IMR-90 (cell line): ENCODE measurements around the gene KRIT1. TPM values are rescaled to one million over a fixed set of nuclear protein-coding genes. Genes with fewer than 3 reads are reported as not detected.

ENCODE experiments used
- ATAC-seq: fragments of 200-7000 bp; cut with Tn5 transposase; 2 replicates; pipeline ENCODE4 v1.9.1; 2020; ENCODE audit warnings: low read depth, mild to moderate bottlenecking, moderate library complexity
- BruUV-seq: library from RNA; stranded (reverse); fragments of 400-500 nt; replicated peaks from 2 replicates; lab custom pipeline; 2021; lab: Mats Ljungman, UMichigan
- CTCF ChIA-PET: fragments of 300-600 bp; formaldehyde crosslinking; extraction: SDS; loops from one replicate; lab custom pipeline; 2021; ENCODE audit warnings: antibody characterized with exemption; lab: Yijun Ruan, JAX
- POLR2A ChIA-PET: fragments of 300-600 bp; sonication (Branson Sonifier 250); formaldehyde crosslinking; loops from one replicate; lab custom pipeline; 2022; ENCODE audit warnings: antibody characterized with exemption; ENCODE audit not compliant: unreplicated experiment; lab: Charles Lee
- DNase-seq: peaks from one replicate; pipeline ENCODE4 v3.0.0; 2013
- H2AFZ ChIP-seq: replicated peaks from 2 replicates; pipeline ENCODE3; 2013; ENCODE audit warnings: low read length, mild to moderate bottlenecking; ENCODE audit not compliant: poor library complexity
- H2AK5ac ChIP-seq: 2 replicates; pipeline ENCODE4 v1.6.1; 2013; ENCODE audit warnings: low read depth, low read length, inconsistent platforms
- H2AK9ac ChIP-seq: replicated peaks from 2 replicates; pipeline ENCODE3; 2013; ENCODE audit warnings: mild to moderate bottlenecking, low read depth, low read length, moderate library complexity; ENCODE audit not compliant: poor library complexity
- H2BK120ac ChIP-seq: 2 replicates; pipeline ENCODE4 v1.6.1; 2013; ENCODE audit warnings: low read depth, low read length, inconsistent platforms
- H2BK15ac ChIP-seq: 3 replicates; pipeline ENCODE4 v1.6.1; 2013; ENCODE audit warnings: low read depth, low read length, inconsistent platforms
- H2BK20ac ChIP-seq: 2 replicates; pipeline ENCODE4 v1.6.1; 2013; ENCODE audit warnings: low read depth, mild to moderate bottlenecking, inconsistent platforms, low read length, moderate library complexity
- H2BK5ac ChIP-seq: 2 replicates; pipeline ENCODE4 v1.6.1; 2013; ENCODE audit warnings: mild to moderate bottlenecking, low read depth, low read length, inconsistent platforms; ENCODE audit not compliant: poor library complexity, severe bottlenecking
- H3K14ac ChIP-seq: replicated peaks from 2 replicates; pipeline ENCODE4 v1.6.1; 2013; ENCODE audit warnings: low read depth, low read length, inconsistent platforms
- H3K18ac ChIP-seq: 2 replicates; pipeline ENCODE4 v1.6.1; 2013; ENCODE audit warnings: low read depth, low read length, control low read depth
- H3K23ac ChIP-seq: 2 replicates; pipeline ENCODE4 v1.6.1; 2013; ENCODE audit warnings: low read depth, low read length, inconsistent platforms
- H3K27ac ChIP-seq: 2 replicates; pipeline ENCODE4 v1.5.1; 2013; ENCODE audit warnings: mild to moderate bottlenecking, control low read depth, low read length; ENCODE audit not compliant: insufficient read depth
- H3K27me3 ChIP-seq: 2 replicates; pipeline ENCODE4 v1.6.1; 2013; ENCODE audit warnings: low read length; ENCODE audit not compliant: control insufficient read depth, insufficient read depth
- H3K36me3 ChIP-seq: 2 replicates; pipeline ENCODE4 v1.6.1; 2013; ENCODE audit warnings: low read length, mixed read lengths; ENCODE audit not compliant: control insufficient read depth, insufficient read depth
- H3K4ac ChIP-seq: 2 replicates; pipeline ENCODE4 v1.6.1; 2013; ENCODE audit warnings: low read depth, low read length, inconsistent platforms
- H3K4me1 ChIP-seq: 2 replicates; pipeline ENCODE4 v1.6.1; 2013; ENCODE audit warnings: low read length, mixed read lengths; ENCODE audit not compliant: control insufficient read depth, insufficient read depth
- H3K4me2 ChIP-seq: 2 replicates; pipeline ENCODE4 v1.6.1; 2013; ENCODE audit warnings: low read depth, mild to moderate bottlenecking, control low read depth, low read length, moderate library complexity
- H3K4me3 ChIP-seq: 2 replicates; pipeline ENCODE4 v1.5.1; 2013; ENCODE audit warnings: low read depth, mild to moderate bottlenecking, control low read depth, low read length, moderate library complexity; ENCODE audit not compliant: insufficient read depth
- H3K56ac ChIP-seq: 2 replicates; pipeline ENCODE4 v1.6.1; 2013; ENCODE audit warnings: low read length, inconsistent platforms; ENCODE audit not compliant: insufficient read depth; ENCODE audit errors: extremely low read depth
- H3K79me1 ChIP-seq, 2 experiments: 2 replicates each; pipeline ENCODE4 v1.6.1; 2013; ENCODE audit warnings: low read length in 2 of 2, inconsistent platforms in 1 of 2, low read depth in 1 of 2
- H3K9ac ChIP-seq: 2 replicates; pipeline ENCODE4 v1.6.1; 2013; ENCODE audit warnings: low read depth, low read length, control low read depth
- H3K9me1 ChIP-seq: 2 replicates; pipeline ENCODE4 v1.6.1; 2013; ENCODE audit warnings: low read length, inconsistent platforms; ENCODE audit not compliant: insufficient read depth
- H3K9me3 ChIP-seq: 2 replicates; pipeline ENCODE4 v1.6.1; 2013; ENCODE audit warnings: low read length; ENCODE audit not compliant: control insufficient read depth, insufficient read depth
- H4K20me1 ChIP-seq: 2 replicates; pipeline ENCODE4 v1.6.1; 2013; ENCODE audit warnings: low read length, inconsistent platforms; ENCODE audit not compliant: insufficient read depth
- H4K5ac ChIP-seq: 2 replicates; pipeline ENCODE4 v1.6.1; 2013; ENCODE audit warnings: mild to moderate bottlenecking, low read depth, low read length, control low read depth
- H4K8ac ChIP-seq, 2 experiments: 2 replicates each; pipeline ENCODE4 v1.6.1; 2013; ENCODE audit warnings: low read depth in 2 of 2, low read length in 2 of 2, control low read depth in 1 of 2, inconsistent platforms in 1 of 2
- H4K91ac ChIP-seq: 2 replicates; pipeline ENCODE4 v1.6.1; 2013; ENCODE audit warnings: low read depth, low read length, inconsistent platforms; ENCODE audit not compliant: insufficient read depth
- BHLHE40 ChIP-seq: fragments of 150-350 bp; IDR thresholded peaks from 2 replicates; pipeline ENCODE4 v1.6.1; 2016; ENCODE audit warnings: mild to moderate bottlenecking, low read depth, low read length
- CEBPB ChIP-seq: IDR thresholded peaks from 2 replicates; pipeline ENCODE4 v1.6.1; 2012; ENCODE audit warnings: low read depth, low read length, improper control_type of control experiment
- CHD1 ChIP-seq: IDR thresholded peaks from 2 replicates; pipeline ENCODE4 v1.6.1; 2012; ENCODE audit warnings: low read depth, low read length, improper control_type of control experiment
- CTCF ChIP-seq: conservative IDR thresholded peaks from 2 replicates; pipeline ENCODE4 v1.5.1; 2012; ENCODE audit warnings: mild to moderate bottlenecking, low read depth, low read length, improper control_type of control experiment
- ELK1 ChIP-seq: fragments of 150-350 bp; IDR thresholded peaks from 2 replicates; pipeline ENCODE4 v1.6.1; 2016; ENCODE audit warnings: low read depth, mild to moderate bottlenecking, low read length, moderate library complexity, borderline replicate concordance
- FOS ChIP-seq: fragments of 150-350 bp; IDR thresholded peaks from 2 replicates; pipeline ENCODE4 v1.6.1; 2016; ENCODE audit warnings: low read depth, low read length
- MAFK ChIP-seq: IDR thresholded peaks from 2 replicates; pipeline ENCODE4 v1.6.1; 2012; ENCODE audit warnings: low read depth, low read length, improper control_type of control experiment
- MAZ ChIP-seq: IDR thresholded peaks from 2 replicates; pipeline ENCODE4 v1.6.1; 2012; ENCODE audit warnings: low read depth, mild to moderate bottlenecking, low read length, improper control_type of control experiment, moderate library complexity, borderline replicate concordance
- MXI1 ChIP-seq: IDR thresholded peaks from 2 replicates; pipeline ENCODE4 v1.6.1; 2012; ENCODE audit warnings: low read depth, mild to moderate bottlenecking, low read length, moderate library complexity, borderline replicate concordance
- NFE2L2 ChIP-seq: fragments of 150-350 bp; IDR thresholded peaks from 2 replicates; pipeline ENCODE4 v1.6.1; 2016; ENCODE audit warnings: low read depth, mild to moderate bottlenecking, low read length
- POLR2A ChIP-seq: IDR thresholded peaks from 2 replicates; pipeline ENCODE4 v1.6.1; 2012; ENCODE audit warnings: mild to moderate bottlenecking, low read depth, low read length
- RAD21 ChIP-seq: IDR thresholded peaks from 2 replicates; pipeline ENCODE4 v1.6.1; 2012; ENCODE audit warnings: low read length, improper control_type of control experiment
- SMC3 ChIP-seq: fragments of 150-350 bp; IDR thresholded peaks from 2 replicates; pipeline ENCODE4 v1.6.1; 2016; ENCODE audit warnings: low read depth, mild to moderate bottlenecking, antibody characterized with exemption, low read length, moderate library complexity
- WGBS, 2 experiments: methylation state at CpG; one replicate each; pipeline versions ENCODE4 v1.1.5 to v1.1.7; 2013; ENCODE audit warnings: missing lambda C conversion rate in 2 of 2; ENCODE audit not compliant: insufficient read length in 1 of 2; ENCODE audit errors: extremely low coverage in 2 of 2; 5-methylcytosine and 5-hydroxymethylcytosine counted together
- dilution Hi-C: fragments of 300-500 bp; cut with HindIII; formaldehyde crosslinking; loops from one replicate; pipeline ENCODE4 v1.14.3; 2018; ENCODE audit warnings: low sequenced_read_pairs; ENCODE audit not compliant: unreplicated experiment
- in situ Hi-C: fragments of 300-500 bp; cut with MboI; formaldehyde crosslinking; loops from 3 replicates; pipeline ENCODE4 v1.14.3; 2019; ENCODE audit warnings: low sequenced_read_pairs, inconsistent platforms, mixed read lengths
- intact Hi-C: fragments of 100-400 bp; cut with micrococcal nuclease; formaldehyde crosslinking; loops from 2 replicates; pipeline ENCODE4 v1.10.0; 2022
- polyA plus RNA-seq, 3 experiments: library from polyadenylated mRNA; depleted of rRNA; stranded (reverse); fragments of >200 nt; gene quantifications; 2 replicates each; pipeline ENCODE4 v1.2.3, GENCODE V29; 2012; ENCODE audit warnings: low replicate concordance in 1 of 3
- total RNA-seq: library from RNA; depleted of rRNA; stranded (reverse); fragments of >200 nt; gene quantifications from 2 replicates; pipeline ENCODE4 v1.2.3, GENCODE V29; 2012
- TF ChIP-seq, protein P1 (sequence below): fragments of 150-350 bp; IDR thresholded peaks from 2 replicates; pipeline ENCODE4 v1.6.1; 2017; ENCODE audit warnings: mild to moderate bottlenecking, antibody characterized with exemption, low read length, low read depth

The KRIT1 gene
- total and polyA plus RNA-seq, 2 of the 4 experiments (the other 2 are of a cell fraction), result 22.9 to 38.2 TPM

GRCh38 chr7:92192326-92192725 lies 53.4 kb downstream of the KRIT1 start:
- no peak overlapping the region for H4K8ac ChIP-seq
- H3K27ac ChIP-seq, result no peak overlapping the region
- no peak overlapping the region for H3K56ac ChIP-seq
- dilution Hi-C loops (no loop called here), intact Hi-C loops (no loop called here), in situ Hi-C loops (no loop called here)
- no TSS peak for BruUV-seq
- H2AFZ ChIP-seq, result no peak overlapping the region
- no peak overlapping the region for H3K23ac ChIP-seq
- no peak overlapping the region for H2BK5ac ChIP-seq
- no peaks in the 10 kb centered on the region for H3K79me1 ChIP-seq
- H2BK20ac ChIP-seq, result no peak overlapping the region
- ATAC-seq (no peak), DNase-seq (no peak)
- ChIA-PET CTCF (no interaction called here), POLR2A (no interaction called here)
- H3K18ac ChIP-seq, result no peak overlapping the region
- no peaks in the 10 kb centered on the region for H3K27me3 ChIP-seq
- H3K4ac ChIP-seq, result no peak overlapping the region
- TF ChIP-seq CHD1 (no peak), BHLHE40 (no peak), ELK1 (no peak), MAZ (no peak), POLR2A (no peak), NFE2L2 (no peak), RAD21 (no peak), MAFK (no peak), SMC3 (no peak), FOS (no peak), CEBPB (no peak), MXI1 (no peak), CTCF (no peak)
- TF ChIP-seq, protein P1, sequence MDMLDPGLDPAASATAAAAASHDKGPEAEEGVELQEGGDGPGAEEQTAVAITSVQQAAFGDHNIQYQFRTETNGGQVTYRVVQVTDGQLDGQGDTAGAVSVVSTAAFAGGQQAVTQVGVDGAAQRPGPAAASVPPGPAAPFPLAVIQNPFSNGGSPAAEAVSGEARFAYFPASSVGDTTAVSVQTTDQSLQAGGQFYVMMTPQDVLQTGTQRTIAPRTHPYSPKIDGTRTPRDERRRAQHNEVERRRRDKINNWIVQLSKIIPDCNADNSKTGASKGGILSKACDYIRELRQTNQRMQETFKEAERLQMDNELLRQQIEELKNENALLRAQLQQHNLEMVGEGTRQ, result no peak
- no peak overlapping the region for H4K91ac ChIP-seq
- no peak overlapping the region for H3K9ac ChIP-seq
- no peak overlapping the region for H4K5ac ChIP-seq
- no peaks in the 10 kb centered on the region for H3K9me1 ChIP-seq
- H2AK5ac ChIP-seq, result no peak overlapping the region
- no peak overlapping the region for H2AK9ac ChIP-seq
- WGBS, 2 experiments, result 100% methylated on average over 1 of the region's 3 CpGs; no CpG with 5 or more reads in 1 of the 2 experiments
- H3K4me1 ChIP-seq, result no peaks in the 10 kb centered on the region
- no peak overlapping the region for H3K14ac ChIP-seq
- 0 out of 2 replicates have a peak, but pooled peaks cover 2% of the 10 kb centered on the region for H3K36me3 ChIP-seq
- no peak overlapping the region for H2BK15ac ChIP-seq
- H4K20me1 ChIP-seq, result no peaks in the 10 kb centered on the region
- H2BK120ac ChIP-seq, result no peak overlapping the region
- peaks cover 13% of the 10 kb centered on the region for H3K9me3 ChIP-seq
- no peak overlapping the region for H3K4me3 ChIP-seq
- no peak overlapping the region for H3K4me2 ChIP-seq
